Stimulated activated CD4-positive, alpha-beta T cell treated with anti-CD3 and anti-CD28 coated beads, Interleukin-12 subunit alpha, Interleukin-12 subunit beta, amount 100 ng/mL, for 48 hours (primary cell): Measurements from ENCODE around the gene RGMA.
"Not testable (repeated sequence)": the region's sequence is repeated elsewhere in the genome, so short reads cannot be mapped to it uniquely, and the experiment has no call there.

ENCODE experiments used
- DNase-seq, 3 donors: peaks; one replicate each; pipeline ENCODE4 v3.0.0-alpha.2; 2020; ENCODE audit warnings: low read depth in 2 of 3, low spot score in 1 of 3

RGMA gene

DNA sequence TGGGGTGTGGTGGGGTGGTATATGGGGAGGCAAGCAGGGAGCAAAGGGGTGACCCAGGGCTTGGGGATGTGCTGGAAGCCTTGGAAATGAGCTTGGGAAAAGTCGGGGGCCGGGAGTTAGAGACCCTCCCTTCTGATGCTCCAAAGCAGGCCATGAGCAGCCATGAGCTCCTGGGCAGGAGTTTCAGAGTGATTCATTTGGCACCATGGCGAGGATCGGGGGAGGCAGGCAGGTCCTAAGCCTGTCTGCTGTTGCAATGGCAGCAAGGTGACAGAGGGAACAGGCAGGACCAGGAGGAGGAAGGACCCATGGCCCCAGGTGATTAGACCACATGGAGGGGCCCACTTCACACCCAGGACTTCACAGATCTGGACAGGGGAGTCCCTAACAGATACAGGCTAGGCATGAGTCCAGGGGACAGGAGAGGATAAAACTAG lies 21.3 kb downstream of the RGMA start:
- DNase-seq: no peak

DNA sequence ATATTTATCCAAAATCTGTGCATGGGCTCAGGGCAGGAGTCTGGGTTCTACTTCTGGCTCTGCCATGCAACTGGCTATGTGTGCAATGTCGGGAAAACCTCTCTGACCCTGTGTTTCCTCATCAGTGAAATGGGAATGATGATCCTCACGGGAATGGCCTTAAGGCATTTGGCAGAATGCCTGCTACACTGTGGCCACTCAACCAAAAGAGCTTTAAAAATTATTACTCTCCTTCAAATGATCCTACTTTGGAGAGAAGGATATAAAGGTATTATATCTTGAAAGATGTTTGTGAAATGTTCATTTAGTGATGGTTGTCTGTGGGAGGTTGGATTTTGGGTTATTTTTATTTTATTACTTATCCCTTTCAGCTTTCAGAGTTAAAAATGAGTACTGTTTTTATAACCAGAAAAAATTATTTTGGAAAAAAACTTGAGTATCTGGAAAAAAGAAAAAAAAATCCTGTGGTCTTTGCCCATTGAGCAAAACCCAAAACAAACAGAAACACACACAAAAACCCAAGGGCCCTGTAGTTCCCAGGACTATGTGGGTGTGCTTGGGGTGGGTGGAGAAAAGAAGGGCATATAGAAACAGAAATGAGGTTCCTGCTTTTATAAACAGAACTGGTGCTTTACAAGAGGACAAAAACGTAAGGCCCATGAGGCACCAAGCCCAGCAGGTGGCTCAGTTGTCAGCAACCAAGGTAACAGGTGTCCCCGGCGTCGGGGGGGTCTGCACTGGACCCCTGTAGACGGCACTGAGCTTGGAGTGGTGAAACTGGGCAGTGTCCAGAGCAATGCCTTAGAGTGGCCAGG lies 22.0 kb downstream of the RGMA start:
- no peak for DNase-seq

DNA sequence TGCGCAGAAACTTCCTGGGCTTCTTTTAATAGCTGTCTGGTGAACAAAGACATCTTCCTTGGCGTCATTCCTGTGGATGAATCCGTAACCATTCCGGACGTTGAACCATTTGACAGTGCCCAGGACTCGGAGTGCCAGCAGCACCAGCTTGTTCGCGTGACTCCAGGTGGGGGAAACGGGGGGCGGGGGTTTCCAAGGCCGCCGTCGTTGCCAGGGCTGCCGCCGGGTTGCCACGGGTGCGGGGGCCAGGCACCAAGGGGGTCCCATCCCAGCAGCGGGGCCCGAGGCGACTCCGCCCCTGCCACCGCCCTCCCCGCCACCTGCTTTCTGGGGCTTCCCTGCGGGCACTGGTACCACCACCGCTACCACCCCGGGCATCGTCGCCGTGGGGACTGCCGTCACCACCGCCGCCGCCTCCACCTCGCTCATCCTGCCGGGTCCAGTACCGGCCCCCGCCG lies 22.8 kb downstream of the RGMA start:
- DNase-seq: no peak

DNA sequence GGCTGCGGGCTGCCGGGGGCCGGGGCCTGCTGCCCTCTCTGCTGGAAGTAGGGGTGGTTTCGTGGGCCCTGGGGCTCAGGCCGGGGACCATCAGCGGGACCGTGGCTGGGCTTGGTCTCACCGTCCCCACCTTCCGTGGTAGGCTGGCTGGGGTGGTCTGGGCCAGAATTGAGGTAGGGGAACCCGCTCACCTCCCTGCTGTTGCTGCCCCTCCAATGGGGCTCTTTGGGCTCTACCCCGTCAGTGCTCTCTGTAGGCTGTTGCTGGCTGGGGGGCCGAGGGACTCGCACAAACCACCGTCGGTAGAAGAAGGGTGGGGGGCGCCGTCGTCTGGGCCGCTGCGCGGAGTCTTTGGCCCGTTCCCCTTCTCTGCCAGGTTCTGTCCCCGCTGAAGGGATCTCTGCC lies 23.4 kb downstream of the RGMA start:
- DNase-seq: no peak

- DNase-seq: no peak
These were observed 25.0 kb downstream of the RGMA start for GRCh38 chr15:93063796-93064690.

DNA sequence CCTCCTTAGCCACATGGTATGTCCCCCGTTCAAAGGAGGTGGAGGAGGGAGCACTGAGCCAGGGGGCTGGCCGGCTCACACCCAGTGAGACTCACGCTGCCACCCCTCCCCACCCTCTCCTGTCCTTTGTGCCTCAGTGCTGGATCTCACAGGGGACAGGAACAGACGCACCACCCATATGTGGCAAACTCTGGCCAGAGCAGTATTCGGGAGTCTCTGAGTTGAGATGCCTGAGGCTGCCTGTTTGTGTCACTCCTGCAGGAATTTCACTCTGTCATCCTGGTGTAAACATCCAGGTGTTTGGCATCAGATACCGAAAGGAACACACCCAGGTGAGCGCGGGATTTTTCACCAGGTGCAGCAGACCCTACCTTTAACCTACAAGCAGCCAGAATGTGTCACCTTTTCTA lies 25.7 kb downstream of the RGMA start:
- DNase-seq: no peak

DNA sequence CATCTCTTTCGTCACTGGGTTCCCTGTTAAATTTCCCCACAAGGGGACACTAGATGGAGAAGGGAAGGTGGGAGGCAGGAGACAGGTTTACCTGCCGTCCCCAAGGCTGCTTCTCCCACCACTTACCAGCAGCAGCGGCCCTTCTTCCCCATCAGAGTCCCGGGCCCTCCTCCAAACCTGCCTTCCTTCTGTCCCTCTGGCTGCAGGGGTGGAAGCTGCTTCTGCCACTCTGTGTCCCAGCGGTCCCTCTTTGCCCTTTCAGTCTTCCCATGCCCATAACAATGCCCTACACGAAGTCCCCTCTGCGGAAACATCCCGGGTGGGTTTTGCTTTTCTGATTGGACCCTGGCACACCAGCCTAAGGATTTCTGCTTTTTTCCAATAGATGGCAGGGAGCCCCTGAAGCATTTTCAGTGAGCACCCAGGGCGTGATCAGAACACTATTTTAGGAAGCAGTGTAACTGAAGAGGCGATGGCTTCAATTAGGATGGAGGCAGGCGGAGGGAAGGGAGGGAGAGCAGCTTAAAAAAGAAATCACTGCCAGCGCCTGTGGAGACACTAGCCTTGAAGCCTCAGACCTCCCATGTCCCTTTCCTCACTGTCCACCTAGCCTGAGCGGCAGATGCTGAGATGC lies 26.3 kb downstream of the RGMA start:
- DNase-seq: not testable (repeated sequence)

GRCh38 chr15:93060336-93061248 lies 28.4 kb downstream of the RGMA start:
- no peak for DNase-seq

GRCh38 chr15:93059442-93059841 lies 29.6 kb downstream of the RGMA start:
- no peak for DNase-seq

GRCh38 chr15:93058904-93059427 lies 30.0 kb downstream of the RGMA start:
- DNase-seq: no peak

- no peak for DNase-seq
These were observed 30.9 kb downstream of the RGMA start for GRCh38 chr15:93058128-93058527.

GRCh38 chr15:93057618-93058017 lies 31.4 kb downstream of the RGMA start:
- no peak for DNase-seq

GRCh38 chr15:93056836-93057235 lies 32.2 kb downstream of the RGMA start:
- DNase-seq: no peak

DNA sequence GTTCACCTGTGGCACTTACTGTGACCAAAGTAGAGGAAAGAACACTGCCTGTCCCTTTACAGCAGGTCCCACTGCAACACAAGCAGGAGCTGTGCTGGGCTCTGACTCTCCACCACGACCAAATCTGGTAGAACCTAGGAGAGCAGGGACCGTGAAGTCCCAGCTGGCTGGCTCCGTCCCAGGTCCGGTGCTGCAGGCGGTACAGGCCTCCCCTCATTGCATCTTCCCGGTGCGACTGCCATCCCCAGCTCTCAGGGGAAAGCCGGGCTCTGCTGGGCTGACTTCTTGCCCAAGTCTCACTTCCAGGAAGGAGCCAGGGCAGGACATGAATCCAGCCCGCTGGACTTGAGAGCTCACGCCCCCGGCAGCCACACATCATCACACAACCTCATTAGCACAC lies 33.8 kb downstream of the RGMA start:
- no peak for DNase-seq

GRCh38 chr15:93052090-93052879 lies 36.7 kb downstream of the RGMA start:
- no peak for DNase-seq

DNA sequence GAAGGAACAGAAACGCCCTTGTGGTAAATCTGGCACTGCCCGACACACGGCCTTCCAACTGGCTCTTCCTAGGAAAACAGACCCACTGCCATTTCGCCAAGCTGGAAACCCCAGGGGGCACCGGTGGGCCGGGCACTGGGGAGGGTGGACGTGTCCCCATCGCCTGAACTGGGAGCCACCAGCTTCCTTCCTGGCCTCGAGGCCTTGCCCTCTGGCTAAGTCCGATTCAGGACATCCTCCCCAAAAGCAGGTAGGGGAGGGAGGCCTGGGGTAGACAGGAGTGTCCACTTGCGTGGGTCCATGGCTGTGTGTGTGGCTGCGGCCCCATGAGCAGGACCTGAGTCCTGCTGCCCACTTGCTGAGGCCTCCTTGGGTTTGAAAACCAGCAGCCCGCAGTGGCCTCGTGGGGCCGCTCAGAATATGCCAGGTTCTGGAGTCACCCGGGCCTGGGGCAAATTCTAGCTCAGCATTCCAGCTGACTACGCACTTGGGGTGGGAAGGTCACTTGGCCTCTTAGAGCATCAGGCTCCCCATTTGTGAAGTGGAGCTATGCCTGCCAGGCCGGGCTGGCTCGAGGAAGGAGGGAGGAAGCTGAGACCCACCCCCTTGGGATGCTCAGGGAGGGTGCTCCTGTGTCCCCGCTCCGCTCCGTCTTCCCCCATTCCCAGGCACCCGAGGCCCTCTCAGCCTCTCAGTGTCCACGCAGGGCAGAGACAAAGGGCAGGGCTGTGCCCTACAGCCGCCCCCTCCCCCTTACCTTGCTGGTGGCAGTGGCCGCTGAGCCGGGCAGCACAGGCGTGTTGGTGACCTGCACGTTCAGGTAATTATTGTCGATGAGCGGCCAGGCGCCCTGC lies 37.5 kb downstream of the RGMA start:
- no peak for DNase-seq

DNA sequence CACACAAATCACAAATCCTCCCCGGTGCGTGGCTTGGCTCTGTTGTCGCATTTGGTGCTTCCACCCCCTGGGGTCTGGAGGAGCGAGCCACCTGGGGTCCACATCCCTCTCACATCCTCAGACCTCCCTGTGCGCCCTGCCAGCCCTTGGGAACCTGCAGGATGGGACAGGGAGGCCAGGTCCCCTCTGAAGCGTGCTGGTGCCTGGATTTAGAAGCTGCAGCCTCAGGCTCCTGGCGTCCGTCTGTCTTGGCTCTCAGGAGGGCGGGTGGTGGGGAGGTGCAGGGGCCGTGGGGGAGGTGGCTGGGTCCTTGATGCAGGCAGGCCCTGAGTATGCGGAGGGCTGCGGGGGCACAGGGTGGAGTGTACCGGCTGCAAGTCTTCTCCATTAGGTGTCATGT lies 38.4 kb downstream of the RGMA start:
- DNase-seq: no peak

GRCh38 chr15:93049914-93050578 lies 39.0 kb downstream of the RGMA start:
- DNase-seq: no peak
